HT1080 (cell line): Measurements from ENCODE around the gene TMEM132D. TPM values are rescaled to one million over a fixed set of nuclear protein-coding genes. Genes with fewer than 3 reads are reported as not detected.

ENCODE experiments used
- DNase-seq: peaks from one replicate; pipeline ENCODE4 v3.0.0-alpha.2; 2015; ENCODE audit warnings: low read depth
- total RNA-seq: library from RNA; depleted of rRNA; stranded (reverse); fragments of >200 nt; shearing (Covaris generic); gene quantifications from 2 replicates; pipeline ENCODE4 v1.2.3, GENCODE V29; 2014

Gene TMEM132D
- total RNA-seq, 1 experiment from 2014 or later = 2.7 TPM

DNA sequence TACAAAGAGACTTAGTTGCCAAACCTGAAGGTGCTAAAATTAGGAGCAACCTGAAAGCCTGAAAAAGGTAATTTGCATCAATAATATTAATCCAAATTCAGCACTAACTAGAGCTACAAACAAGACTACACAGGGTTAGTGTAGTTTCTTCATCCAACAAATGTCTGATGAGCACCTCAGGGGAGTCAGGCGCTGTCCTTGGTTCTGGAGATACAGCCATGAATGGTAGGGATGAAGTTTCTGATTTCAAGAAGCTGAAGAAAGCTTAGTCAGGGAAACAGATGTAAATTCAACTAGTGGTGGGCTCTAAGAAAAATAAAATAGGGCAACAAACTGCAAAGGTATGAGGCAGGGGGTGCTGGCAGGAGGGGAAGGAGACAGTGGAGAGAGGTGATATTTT is 784.3 kb downstream of the TMEM132D start:
- no peak for DNase-seq

DNA sequence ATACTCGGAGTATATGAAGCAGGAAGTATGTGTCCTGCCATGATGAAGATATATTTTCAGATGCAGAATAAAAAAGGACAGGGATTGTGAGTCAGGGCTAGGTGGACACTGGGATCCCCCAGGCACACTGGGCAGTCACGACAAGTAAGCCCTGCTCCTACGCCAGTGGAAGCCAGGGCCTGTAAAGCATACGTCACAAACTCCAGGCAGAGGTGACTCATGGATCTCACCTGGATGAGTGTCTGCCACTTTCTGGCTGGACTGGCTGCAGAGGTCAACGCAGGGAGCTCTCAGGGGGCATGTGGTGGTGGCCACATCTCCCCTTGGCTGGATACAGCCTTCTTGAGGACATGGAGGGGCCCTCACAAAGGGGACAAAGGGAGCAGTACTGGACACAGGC is 788.3 kb downstream of the TMEM132D start:
- DNase-seq = no peak

DNA sequence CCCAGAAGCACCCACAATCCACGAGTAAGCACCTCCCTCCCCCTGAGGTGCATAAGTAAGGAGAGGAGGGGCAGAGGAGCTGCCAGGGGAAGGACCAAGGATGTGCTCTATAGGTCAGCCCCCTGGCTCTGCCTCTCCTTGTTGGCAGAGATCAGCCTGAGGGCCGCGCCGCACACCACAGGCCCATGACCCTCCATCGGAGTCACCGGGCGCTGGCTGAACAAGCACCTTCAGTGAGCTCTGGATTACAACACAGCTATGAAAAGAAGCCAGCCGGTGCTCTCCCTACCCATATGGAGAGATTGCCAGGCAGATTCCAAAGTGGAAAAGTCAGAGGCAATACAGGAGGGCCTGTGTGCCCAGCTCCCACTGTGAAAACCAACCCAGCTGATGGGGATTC is 793.2 kb downstream of the TMEM132D start:
- no peak for DNase-seq

DNA sequence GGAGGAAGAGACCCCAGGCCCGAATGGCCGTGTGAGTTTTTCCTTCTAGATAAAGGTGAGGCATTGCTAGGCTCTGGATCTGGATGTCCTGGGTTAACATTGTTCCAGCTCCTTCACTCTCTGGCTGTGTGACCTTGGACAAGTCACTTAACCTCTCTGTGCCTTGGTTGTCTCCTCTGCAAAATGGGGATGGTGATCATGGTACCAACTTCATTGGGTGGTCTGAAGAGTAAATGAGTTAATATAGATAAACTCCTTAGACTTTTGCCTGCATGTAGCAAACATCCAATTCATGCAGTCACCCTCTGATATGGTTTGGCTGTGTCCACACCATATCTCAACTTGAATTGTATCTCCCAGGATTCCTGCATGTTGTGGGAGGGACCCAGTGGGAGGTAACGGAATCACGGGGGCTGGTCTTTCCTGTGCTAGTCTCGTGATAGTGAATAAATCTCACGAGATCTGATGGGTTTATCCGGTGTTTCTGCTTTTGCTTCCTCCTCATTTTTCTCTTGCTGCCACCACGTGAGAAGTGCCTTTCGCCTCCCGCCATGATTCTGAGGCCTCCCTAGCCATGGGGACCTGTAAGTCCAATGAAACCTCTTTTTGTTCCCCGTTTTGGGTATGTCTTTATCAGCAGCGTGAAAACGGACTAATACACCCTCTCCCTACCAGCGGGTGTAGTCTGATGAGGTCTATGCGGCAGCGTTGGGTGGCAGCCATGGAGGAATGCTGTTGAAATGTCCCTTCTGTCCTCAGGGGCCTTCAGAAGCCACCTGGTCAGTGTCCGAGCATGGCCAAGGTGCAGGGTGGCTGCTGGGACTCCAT is 794.4 kb downstream of the TMEM132D start:
- DNase-seq = peak; percentile 50

DNA sequence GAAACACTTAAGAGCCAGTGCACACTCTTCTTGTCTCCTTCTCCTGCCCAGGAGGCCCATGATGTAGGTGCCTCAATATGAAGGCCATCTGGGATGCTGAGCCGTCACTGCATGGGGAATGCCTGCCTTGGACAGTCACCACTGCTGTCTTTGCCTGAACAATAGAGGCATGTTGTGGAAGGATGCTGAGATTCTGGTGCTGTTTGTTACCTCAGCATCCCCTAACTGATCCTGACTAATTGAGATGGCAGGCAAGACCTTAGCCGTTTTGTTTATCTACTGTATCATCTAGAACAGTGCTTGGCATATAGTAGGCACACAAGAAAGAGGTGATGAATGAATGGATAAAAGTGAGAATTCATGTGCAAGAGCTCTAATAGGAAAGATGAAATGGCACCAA is 797.1 kb downstream of the TMEM132D start:
- no peak for DNase-seq

DNA sequence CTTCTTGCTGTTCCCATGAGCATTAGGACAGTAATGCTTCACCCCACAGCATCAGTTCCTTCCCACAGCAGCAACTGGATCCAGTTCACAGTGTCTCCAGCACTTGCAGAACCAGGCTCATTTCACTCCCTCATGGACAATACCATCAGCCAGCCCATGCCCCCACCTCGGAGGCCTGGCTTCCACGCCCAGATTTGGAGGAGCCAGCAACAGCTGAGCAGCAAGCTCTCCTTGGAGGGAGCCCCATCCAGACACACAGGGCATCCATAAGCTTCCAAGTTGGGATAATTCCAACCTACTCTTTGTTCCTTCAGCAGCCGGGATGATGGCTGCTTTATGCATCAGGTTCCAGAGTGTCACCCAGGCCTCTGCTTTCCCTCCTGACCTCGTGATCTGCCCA is 800.6 kb downstream of the TMEM132D start:
- DNase-seq = no peak

DNA sequence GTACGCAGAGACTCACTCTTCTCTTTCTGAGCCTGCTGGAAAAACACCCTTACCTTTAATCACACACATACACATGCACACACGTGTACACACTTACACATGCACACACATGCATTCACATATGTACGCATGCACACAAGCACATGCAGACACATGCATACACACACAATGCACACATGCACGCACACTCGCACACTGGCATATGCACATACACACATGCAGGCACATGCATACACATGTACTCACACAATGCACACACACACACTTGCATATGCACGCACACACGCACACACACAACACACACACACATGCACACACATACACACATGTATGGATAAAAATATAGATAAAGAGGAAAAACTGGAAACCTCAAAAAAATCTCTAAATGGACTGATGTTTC is 801.6 kb downstream of the TMEM132D start:
- no peak for DNase-seq

DNA sequence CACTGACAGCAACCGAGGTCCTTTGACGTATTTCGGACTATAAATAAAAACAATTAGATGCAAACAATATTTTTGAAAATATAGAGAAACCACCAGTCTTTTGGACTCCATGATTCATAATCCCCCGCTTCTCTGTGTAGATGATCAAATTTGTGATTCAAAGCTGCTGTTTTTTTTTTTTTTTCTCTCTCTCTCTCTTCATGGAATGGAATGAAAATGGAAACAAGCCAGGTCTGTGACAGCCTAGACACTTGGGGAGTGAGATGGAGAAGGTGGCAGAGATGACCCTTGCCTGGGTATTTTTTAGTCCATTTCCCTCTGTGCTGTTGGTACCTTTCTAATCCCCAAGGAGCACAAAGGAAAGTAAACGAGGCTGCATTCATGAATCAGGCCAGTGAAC is 802.0 kb downstream of the TMEM132D start:
- DNase-seq = no peak

DNA sequence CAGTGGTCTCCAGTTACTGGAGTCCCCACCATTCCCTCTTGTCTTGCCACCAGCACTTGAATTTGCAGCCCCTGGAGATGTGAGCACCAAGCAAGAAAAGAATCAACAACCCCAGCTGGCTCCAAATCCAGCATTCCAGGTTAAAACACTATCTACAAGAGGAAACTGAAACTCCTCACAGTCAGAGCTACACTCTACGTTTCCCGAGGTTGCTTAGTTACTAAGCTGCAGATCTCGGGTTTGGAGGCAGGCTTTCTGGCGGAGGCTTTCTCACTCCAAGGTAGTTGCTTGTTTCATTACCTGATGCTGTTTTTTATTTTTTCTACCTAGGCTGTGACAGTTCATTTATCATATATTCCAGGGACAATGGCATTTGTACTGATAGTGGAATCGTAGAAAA is 802.4 kb downstream of the TMEM132D start:
- DNase-seq = no peak

DNA sequence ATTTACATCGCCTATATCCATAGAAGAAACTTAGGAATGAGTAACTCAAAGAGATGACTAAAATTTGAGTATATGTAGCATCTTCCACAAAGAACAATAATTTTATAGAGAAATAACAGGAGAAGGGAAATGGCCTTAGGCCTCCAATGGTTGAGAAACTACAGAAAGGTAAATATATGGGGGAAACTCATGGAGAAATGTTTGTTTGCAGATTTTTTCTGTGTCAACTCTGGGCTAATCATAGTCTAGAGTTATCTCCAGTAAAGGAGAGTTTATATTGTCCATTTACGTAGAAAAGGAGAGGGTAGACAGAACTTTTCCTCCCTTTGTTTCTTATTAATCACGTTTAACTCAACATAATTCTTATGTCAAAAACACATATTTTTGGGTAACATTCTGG is 806.4 kb downstream of the TMEM132D start:
- DNase-seq = no peak

DNA sequence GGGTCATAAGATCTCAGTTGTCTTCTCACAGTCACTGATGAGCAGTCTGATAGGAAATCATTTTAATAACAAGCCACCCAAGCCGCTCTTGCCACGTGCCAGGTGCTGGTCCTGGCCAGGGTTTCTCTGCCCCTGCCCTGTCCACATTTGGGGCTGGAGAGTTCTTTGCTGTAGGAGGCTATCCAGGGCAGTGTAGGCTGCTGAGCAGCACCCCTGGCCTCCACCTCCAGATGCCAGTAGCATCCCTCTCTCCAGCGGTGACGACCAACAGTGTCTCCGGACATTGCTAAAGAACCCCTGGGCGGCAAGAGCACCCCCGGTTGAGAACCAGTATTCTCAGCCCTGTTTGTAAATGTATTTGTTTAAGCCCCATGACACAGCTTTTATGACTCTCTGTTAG is 806.9 kb downstream of the TMEM132D start:
- DNase-seq = no peak

DNA sequence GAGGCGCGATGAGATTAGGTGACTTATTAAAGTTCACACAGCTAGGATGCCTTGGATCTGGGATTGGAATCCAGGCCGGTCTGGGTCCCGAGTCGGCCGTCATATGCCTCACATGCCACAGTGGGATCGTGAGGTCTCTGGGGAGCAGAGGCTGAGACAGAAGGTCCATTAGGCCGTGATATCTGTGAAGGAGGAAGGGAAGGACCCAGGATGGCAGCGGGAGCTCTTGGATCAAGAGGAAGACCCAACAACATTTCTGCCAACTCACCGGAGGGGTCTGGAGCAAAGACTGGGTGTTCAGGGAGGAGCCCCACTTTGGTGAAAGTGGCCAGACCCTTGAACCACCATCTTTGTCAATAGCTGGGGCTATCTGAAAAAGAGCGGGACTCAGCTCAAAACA is 807.6 kb downstream of the TMEM132D start:
- DNase-seq = no peak

DNA sequence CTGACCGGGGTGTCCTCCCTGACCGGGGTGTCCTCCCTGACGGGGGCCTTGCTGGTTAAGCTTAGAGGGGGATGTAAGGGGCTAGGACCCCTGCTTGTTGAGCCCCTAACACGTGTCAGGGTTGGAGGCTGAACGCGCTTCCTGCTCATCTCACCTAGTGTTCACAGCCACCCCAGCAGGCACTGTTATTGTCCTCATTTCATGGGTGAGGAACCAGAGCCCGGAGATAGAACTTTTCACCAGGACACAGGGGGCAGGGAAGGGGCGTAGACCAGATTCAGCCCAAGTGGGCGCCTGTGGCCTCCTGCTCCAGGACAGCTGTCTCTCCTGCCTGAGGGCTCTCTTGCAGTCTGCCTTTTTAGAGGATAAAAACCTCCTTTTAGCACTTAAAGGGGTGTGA is 814.2 kb downstream of the TMEM132D start:
- no peak for DNase-seq

DNA sequence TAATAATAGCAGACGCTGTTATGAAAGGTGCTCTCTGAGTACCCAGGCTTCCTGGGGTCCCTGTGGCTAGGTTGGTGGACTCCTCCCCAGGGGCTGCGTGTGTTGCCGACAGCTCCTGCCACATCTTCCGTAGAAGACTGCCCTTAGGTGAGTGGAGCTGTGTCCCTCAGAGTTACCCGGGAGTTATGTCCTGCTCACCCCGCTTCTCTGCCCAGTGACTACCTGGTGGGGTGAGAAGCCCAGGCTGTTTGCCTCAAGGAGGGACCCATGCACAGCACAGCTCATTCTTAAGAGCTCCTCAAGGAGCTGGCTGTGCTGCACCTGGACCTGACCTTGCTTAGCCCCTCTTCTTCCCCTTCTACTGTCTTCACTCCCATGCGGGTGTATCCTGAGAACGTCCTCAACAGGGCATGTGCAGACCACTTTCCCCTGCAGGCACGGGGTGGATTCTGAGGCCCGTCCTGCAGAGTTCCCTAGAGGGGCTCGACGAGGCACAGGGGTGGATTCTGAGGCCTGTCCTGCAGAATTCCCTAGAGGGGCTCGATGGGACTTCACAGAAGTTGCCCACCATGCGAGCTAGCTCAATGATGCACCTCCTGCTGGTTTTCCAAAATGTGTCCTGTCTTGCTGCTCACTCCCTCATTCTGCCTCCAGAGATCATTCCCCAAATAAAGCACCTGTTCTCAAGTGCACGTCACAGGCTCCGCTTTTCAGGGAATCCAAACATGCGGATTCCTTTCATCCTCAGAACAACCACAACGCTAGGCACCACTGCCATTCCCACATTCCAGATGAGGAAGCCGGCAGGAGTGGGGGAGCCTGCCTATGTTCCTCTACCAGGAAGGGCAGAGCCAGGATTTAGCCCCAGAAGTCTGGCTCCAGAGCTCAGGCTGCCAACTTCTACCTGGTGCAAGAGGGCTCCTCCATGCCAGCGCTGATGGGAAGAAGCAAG is 818.7 kb downstream of the TMEM132D start:
- DNase-seq = no peak

DNA sequence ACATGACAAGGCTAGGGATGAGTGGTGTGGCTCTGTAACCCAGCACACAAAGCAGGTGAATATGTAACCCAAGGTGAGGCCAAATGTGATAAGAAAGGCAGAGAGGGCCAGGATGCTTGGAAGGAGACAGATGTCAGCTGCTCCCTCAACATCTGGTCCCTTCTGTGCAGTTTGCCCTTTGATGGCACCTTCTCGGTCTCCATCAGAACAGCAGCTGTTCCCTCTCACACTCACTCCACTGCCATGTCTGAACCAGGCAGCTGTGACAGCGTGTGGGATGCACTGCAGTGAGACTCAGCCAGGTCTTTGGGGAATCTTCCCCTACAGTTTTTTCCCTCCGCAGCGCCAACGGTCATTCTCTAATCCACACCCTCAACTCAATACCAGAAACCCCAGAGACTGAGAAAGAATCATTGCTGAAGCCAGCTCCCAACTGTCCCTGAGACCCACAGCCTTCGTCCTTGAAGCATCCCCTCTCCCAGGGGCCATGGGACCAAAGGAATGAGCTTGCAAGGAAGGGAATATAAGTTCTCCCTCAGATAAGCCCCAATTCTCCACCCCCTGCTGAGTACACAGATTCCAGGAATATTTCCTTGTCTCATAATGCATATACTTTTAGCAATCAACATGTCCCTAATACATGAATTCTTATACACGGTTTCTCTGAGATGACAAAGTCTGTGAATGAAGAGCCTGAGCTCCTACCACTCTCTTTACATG is 820.5 kb downstream of the TMEM132D start:
- no peak for DNase-seq

DNA sequence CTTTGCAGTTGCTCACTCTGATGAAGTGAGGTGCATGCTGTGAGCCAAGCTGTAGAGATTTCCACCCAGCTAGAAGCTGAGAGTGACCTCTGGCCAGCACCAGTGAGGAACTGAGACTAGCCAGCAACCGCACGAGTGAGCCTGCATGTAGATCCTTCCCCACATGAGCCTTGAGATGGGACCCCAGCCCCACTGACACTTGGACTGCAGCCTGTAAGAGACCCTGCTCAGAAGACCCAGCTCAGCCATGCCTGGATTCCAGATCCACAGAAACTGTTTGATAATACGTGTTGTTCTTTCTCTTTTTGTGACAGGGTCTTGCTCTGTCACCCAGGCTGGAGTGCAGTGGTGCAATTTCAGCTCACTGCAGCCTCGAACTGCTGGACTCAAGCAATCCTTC is 821.4 kb downstream of the TMEM132D start:
- no peak for DNase-seq

DNA sequence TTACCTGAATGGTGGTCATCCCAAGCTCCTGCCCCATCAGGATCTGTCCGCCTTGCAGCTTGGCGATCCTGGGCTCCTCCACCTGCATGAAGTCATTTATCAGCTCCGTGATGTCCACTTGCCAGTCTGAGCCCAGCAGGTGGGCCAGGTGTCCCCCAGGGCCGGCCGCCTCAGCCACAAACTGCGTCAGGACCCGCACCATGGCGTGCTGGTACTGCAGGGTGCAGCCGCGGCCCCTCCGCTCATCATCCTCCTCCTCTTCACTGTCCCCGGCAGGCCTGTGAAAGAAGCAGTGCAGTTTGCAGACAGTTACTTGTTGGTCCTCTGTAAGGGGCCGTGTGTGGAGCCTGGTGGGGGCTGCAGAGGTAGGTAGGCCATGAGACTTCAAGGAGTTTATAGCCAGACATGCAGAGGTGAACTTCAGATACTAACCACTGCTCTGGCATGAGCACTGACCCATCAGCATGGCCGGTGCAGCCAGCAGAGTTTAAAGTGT is 822.0 kb downstream of the TMEM132D start:
- DNase-seq = no peak

DNA sequence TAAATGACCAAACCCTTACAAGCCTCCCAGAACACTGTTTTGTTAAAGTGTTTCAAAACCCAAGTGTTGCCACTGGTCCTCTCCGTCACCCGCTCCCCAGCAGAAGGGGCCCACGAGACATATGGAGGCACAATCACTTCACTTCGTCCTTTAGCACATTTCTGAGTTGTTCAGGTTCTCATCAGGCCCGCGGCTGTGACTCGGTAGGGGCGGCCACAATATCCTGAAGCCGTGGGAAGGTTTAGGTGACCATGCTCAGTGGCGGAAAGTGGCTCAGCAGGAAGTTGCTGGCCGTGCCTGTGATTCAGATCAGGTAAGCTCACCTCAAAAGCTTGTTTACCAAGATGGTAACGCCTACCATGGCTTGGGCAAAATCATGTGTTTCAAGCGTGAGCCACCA is 823.0 kb downstream of the TMEM132D start:
- no peak for DNase-seq

DNA sequence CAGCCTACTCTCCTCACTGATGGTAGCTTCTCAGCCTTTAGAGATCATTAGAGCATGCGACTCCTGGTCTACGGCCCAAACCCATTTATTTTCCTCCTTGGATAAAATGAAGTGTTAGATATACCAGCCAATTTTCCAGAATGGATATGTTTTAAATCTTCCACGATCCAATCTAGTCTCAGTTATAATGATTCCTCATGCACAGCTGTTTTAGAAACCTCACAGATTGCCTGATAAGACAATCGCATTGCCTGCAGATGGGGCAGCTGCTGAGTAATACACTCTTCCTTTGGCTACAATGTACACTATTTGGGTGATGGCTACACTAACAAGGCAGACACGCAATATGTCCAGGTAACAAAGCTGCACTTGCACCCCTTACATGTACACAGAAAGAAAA is 823.4 kb downstream of the TMEM132D start:
- DNase-seq = no peak

DNA sequence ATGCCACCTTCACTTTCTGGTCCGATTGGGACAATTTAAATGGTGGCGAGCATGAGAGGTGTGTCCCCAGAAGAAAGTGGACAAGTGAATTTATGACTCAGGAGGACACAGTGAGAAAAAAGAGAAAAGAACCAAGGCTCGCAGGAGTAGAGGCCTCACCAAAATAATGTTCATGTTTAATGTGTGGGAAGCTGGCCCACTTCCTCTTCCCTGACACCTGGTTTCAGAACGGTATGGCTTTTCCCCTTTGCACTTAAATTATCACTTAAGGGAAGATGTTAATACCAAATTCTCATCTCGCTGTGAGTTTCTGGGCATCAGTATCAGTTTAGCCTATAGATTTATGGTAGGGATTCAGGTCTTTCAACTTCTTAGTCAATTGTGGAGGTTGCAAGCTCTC is 824.1 kb downstream of the TMEM132D start:
- no peak for DNase-seq

DNA sequence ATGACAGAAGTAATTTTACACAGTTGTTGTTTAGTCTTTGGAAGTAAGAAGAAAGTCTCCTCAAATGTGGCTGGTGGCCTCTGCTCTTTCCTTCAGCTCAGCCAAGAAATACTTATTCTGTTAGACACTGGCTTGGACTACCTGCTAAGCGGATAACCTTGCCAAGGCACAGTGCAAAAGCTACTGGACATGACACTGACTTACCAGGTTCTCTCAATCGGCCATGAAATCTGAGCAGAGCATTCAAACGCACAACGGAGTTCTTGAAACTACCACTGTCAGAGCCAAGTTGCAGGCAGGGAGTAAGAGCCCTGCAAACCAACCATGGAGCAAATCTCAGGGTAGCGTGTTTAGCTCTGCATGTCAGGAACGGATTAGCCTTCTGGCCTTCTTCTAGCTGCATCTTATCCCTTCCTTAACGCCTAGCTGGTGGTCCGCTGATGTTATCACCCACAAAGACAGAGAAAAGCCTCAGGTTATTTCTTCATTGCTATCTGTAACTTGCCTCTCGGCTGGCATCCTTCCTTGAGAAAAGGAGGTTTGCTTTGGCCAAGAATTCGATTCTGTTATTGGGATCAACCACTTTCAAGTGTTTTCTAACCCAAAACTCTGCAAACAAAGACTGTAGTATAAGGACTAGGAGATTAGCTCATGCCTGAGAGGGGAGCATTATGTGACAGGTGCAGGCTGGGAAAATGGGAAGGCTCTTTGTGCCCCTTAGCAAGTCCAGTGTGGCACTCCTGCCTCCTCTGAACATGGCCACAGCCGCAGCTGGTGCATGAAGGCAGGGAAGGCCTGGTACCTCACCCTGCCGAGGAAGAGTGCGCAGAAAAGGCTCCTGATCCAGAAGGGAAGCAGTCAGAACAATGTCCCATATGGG is 827.1 kb downstream of the TMEM132D start:
- no peak for DNase-seq
